Kidney epithelial cell (primary cell): Measurements from ENCODE around the gene APOC1. TPM values are rescaled to one million over a fixed set of nuclear protein-coding genes. Genes with fewer than 3 reads are reported as not detected.
"Not testable (repeated sequence)": the region's sequence is repeated elsewhere in the genome, so short reads cannot be mapped to it uniquely, and the experiment has no call there.

Experiments used
- DNase-seq: peaks from one replicate; pipeline ENCODE4 v3.0.0-alpha.2; 2010; ENCODE audit warnings: low read depth
- H3K27me3 ChIP-seq: 2 replicates; pipeline ENCODE4 v1.6.0; 2011; ENCODE audit warnings: low read length; ENCODE audit not compliant: control insufficient read depth, insufficient read depth
- H3K36me3 ChIP-seq: 2 replicates; pipeline ENCODE4 v1.5.1; 2011; ENCODE audit warnings: low read length; ENCODE audit not compliant: control insufficient read depth, insufficient read depth
- H3K4me3 ChIP-seq: 2 replicates; pipeline ENCODE4 v1.5.1; 2011; ENCODE audit warnings: low read depth, mild to moderate bottlenecking, control low read depth, low read length
- CTCF ChIP-seq: IDR thresholded peaks from 2 replicates; pipeline ENCODE4 v1.5.1; 2011; ENCODE audit warnings: mild to moderate bottlenecking, moderate library complexity, low read length, control low read depth, inconsistent platforms; ENCODE audit not compliant: insufficient read depth, poor library complexity, severe bottlenecking
- total RNA-seq: library from RNA; depleted of rRNA; stranded (reverse); fragments of >200 nt; gene quantifications from 2 replicates; pipeline ENCODE4 v1.2.3, GENCODE V29; 2015

The APOC1 gene
- total RNA-seq, 1 donor from 2014 or later: 3.5 TPM

GRCh38 chr19:44908074-44908835, 6.2 kb upstream of the APOC1 start:
- no peak for TF ChIP-seq CTCF
- H3K36me3 ChIP-seq: no peaks in the 10 kb centered on the region
- DNase-seq: no peak
- H3K27me3 ChIP-seq: peaks cover 17% of the 10 kb centered on the region
- H3K4me3 ChIP-seq: no peak overlapping the region

- peaks cover 17% of the 10 kb centered on the region for H3K27me3 ChIP-seq
- TF ChIP-seq CTCF: no peak
- DNase-seq: no peak
- H3K4me3 ChIP-seq: no peak overlapping the region
- H3K36me3 ChIP-seq: no peaks in the 10 kb centered on the region
Measured at GRCh38 chr19:44908836-44909261, 5.6 kb upstream of the APOC1 start.

GRCh38 chr19:44909775-44910174, 4.6 kb upstream of the APOC1 start:
- no peaks in the 10 kb centered on the region for H3K36me3 ChIP-seq
- no peak overlapping the region for H3K4me3 ChIP-seq
- no peak for TF ChIP-seq CTCF
- no peak for DNase-seq
- H3K27me3 ChIP-seq: peaks cover 15% of the 10 kb centered on the region

DNA sequence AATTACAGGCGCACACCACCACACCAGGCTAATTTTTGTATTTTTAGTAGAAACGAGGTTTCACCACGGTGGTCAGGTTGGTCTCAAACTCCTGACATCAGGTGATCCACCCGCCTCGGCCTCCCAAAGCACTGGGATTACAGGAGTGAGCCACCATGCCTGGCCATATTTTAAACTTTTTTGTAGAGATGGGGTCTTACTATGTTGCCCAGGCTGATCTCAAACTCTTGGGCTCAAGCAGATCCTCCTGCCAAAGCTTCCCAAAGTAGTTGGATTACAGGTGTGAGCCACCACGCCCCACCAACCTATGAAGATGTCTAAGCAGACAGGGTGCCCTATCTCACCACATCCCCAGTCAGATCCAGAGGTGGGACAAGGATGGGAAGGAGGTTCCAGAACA, 2.5 kb upstream of the APOC1 start:
- not testable (repeated sequence) for H3K36me3 ChIP-seq

DNA sequence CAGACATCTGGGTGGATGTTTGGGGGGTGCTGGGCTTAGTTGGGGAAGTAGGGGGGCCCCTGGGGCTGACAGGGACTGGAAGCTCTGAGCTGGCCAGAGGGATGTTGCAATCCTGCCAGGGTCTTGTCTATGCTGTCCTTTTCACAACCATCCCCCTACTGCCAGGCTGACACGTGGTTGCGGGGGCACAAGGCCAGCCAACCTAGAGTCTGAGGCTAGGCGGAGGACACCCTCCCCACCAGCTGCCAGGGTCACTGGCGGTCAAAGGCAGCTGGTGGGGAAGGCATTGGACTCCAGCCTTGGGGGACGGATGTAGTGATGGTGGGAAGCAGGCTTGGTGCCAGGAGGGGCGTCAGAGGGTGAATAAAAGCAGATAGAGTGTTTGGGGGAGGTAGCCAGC, 1.6 kb upstream of the APOC1 start:
- TF ChIP-seq CTCF: no peak
- Histone ChIP-seq H3K36me3 (no peaks in the 10 kb centered on the region), H3K4me3 (no peak overlapping the region), H3K27me3 (no peaks in the 10 kb centered on the region)
- no peak for DNase-seq

More for the DNA sequence above, 2.5 kb upstream of the APOC1 start:
- DNase-seq, H3K4me3 ChIP-seq, H3K27me3 ChIP-seq: not testable (repeated sequence)

DNA sequence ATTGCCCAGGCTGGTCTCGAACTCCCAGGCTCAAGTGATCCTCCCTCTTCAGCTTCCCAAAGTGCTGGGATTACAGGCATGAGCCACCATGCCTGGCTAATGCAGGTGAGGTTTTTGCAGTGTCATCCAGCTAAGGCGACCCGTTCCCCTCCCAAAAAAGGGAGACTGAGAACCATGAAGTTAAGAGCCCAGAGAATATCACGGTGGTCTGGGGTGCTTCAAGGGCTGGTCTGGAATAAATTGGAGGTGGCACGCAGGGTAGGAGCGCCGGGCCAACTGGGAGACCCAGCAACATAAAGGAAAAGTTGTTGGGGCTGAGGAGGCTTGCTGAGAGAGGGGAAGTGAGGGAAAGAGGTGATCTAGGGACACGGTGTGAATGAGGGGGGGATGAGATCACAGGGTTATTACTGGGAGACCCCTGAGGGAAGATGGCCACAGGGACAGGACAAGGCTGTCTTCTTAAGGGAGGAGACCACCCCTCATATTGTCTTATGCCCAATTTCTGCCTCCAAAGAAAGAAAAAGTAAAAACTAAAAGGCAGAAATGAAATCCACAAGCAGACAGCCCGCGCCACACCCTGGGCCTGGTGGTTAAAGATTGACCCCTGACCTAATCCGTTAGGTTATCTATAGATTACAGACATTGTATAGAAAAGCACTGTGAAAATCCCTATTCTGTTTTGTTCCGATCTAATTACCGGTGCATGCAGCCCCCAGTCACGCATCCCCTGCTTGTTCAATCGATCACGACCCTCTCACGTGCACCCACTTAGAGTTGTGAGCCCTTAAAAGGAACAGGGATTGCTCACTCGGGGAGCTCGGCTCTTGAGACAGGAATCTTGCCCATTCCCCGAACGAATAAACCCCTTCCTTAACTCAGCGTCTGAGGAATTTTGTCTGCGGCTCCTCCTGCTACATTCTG, 636 bp upstream of the APOC1 start:
- not testable (repeated sequence) for DNase-seq, H3K27me3 ChIP-seq, H3K36me3 ChIP-seq, H3K4me3 ChIP-seq
